AG04450 (cell line): ENCODE data around the gene ETV4. TPM values are rescaled to one million over a fixed set of nuclear protein-coding genes. Genes with fewer than 3 reads are reported as not detected.
"Not testable (repeated sequence)": the region's sequence is repeated elsewhere in the genome, so short reads cannot be mapped to it uniquely, and the experiment has no call there.

Source experiments
- CTCF ChIA-PET: fragments of 300-600, 350-600 bp; formaldehyde crosslinking; extraction: SDS; loops from one replicate; lab custom pipeline; 2022; ENCODE audit warnings: antibody characterized with exemption, inconsistent platforms; lab: Charles Lee
- POLR2A ChIA-PET: fragments of 350-600 bp; formaldehyde crosslinking; extraction: SDS; loops from one replicate; lab custom pipeline; 2021; ENCODE audit warnings: antibody characterized with exemption, inconsistent platforms; lab: Yijun Ruan, JAX
- DNase-seq: peaks from one replicate; pipeline ENCODE4 v3.0.0-alpha.2; 2011; ENCODE audit warnings: low read depth, low spot score
- H3K27ac ChIP-seq: one replicate; pipeline ENCODE4 v1.5.1; 2012; ENCODE audit warnings: low read depth, low read length, control low read depth
- H3K27me3 ChIP-seq: one replicate; pipeline ENCODE4 v1.6.0; 2012; ENCODE audit warnings: low read length; ENCODE audit not compliant: control insufficient read depth, insufficient read depth
- H3K4me3 ChIP-seq: 2 replicates; pipeline ENCODE4 v1.5.1; 2011; ENCODE audit warnings: mild to moderate bottlenecking, low read depth, low read length, control low read depth
- H3K9me3 ChIP-seq: 2 replicates; pipeline ENCODE4 v1.5.1; 2012; ENCODE audit warnings: low read length; ENCODE audit not compliant: control insufficient read depth, insufficient read depth
- CTCF ChIP-seq: IDR thresholded peaks from 2 replicates; pipeline ENCODE4 v1.5.1; 2011; ENCODE audit warnings: low read depth, low read length, control low read depth, inconsistent platforms
- polyA plus RNA-seq: library from polyadenylated mRNA; depleted of rRNA; stranded (reverse); fragments of >200 nt; gene quantifications from 2 replicates; pipeline ENCODE4 v1.2.3, GENCODE V29; 2011

ETV4 gene
- polyA plus RNA-seq, 1 experiment = 6.7 TPM

GRCh38 chr17:43521389-43521788, 24.8 kb downstream of the ETV4 start:
- CTCF ChIA-PET = interaction anchor here (1.1 to 1.7 kb wide), 3 partner anchors 37 to 152 kb away, joined by 4 to 17 read pairs (median 9); partner anchors contain the start of gene DHX8

GRCh38 chr17:43517615-43518386, 28.3 kb downstream of the ETV4 start:
- no peak for TF ChIP-seq CTCF
- DNase-seq = no peak
- Histone ChIP-seq H3K27me3 (no peaks in the 10 kb centered on the region), H3K9me3 (no peaks in the 10 kb centered on the region), H3K27ac (no peak overlapping the region), H3K4me3 (no peak overlapping the region)
- POLR2A ChIA-PET = no interaction called here
- CTCF ChIA-PET = interaction anchor here (0.5 to 3.0 kb wide), 6 partner anchors 59 to 248 kb away, joined by 3 to 14 read pairs (median 4); no protein-coding TSS in a partner anchor

More at GRCh38 chr17:43521389-43521788, 24.8 kb downstream of the ETV4 start:
- no peak overlapping the region for H3K27ac ChIP-seq
- no peak overlapping the region for H3K4me3 ChIP-seq
- no peaks in the 10 kb centered on the region for H3K27me3 ChIP-seq
- no peaks in the 10 kb centered on the region for H3K9me3 ChIP-seq
- DNase-seq = no peak
- TF ChIP-seq CTCF = no peak
- POLR2A ChIA-PET = no interaction called here

GRCh38 chr17:43517161-43517560, 29.0 kb downstream of the ETV4 start:
- no peak overlapping the region for H3K4me3 ChIP-seq
- no peaks in the 10 kb centered on the region for H3K9me3 ChIP-seq
- ChIA-PET POLR2A (no interaction called here), CTCF (interaction anchor here (0.6 to 1.0 kb wide), 2 partner anchors 124 to 183 kb away, joined by 3 to 4 read pairs; no protein-coding TSS in a partner anchor)
- H3K27ac ChIP-seq = no peak overlapping the region
- no peaks in the 10 kb centered on the region for H3K27me3 ChIP-seq
- TF ChIP-seq CTCF = no peak
- no peak for DNase-seq

- Histone ChIP-seq H3K9me3 (no peaks in the 10 kb centered on the region), H3K4me3 (no peak overlapping the region), H3K27me3 (no peaks in the 10 kb centered on the region), H3K27ac (no peak overlapping the region)
- ChIA-PET POLR2A (no interaction called here), CTCF (interaction anchor here (1.2 to 1.7 kb wide), 2 partner anchors 32 to 158 kb away, joined by 3 to 7 read pairs; partner anchors contain the start of gene DHX8)
- no peak for DNase-seq
- TF ChIP-seq CTCF = no peak
Measured at GRCh38 chr17:43515656-43516055, 30.5 kb downstream of the ETV4 start.

- H3K27me3 ChIP-seq, H3K27ac ChIP-seq, DNase-seq, H3K4me3 ChIP-seq, H3K9me3 ChIP-seq: not testable (repeated sequence)
- ChIA-PET CTCF (interaction anchor here (0.6 kb wide), 1 partner anchor 59 kb away, joined by 3 read pairs; no protein-coding TSS in a partner anchor), POLR2A (interaction anchor here (0.7 kb wide), 1 partner anchor 143 kb away, joined by 7 read pairs; no protein-coding TSS in a partner anchor)
Measured at GRCh38 chr17:43511199-43511598, 34.9 kb downstream of the ETV4 start.

- H3K27me3 ChIP-seq, H3K27ac ChIP-seq, DNase-seq, POLR2A ChIA-PET, H3K9me3 ChIP-seq, H3K4me3 ChIP-seq, CTCF ChIA-PET: not testable (repeated sequence)
Measured at GRCh38 chr17:43509440-43509839, 36.7 kb downstream of the ETV4 start.
